A549 treated with CpdA at 1 μM for 4 hours (cell line): ENCODE results near the gene ITPRIPL2. TPM values are rescaled to one million over a fixed set of nuclear protein-coding genes. Genes with fewer than 3 reads are reported as not detected.

Source experiments
- total RNA-seq: library from RNA; stranded (reverse); fragments of 200-300 nt; extraction: Qiagen RNA extraction; gene quantifications from 5 replicates; pipeline ENCODE4 v1.2.3, GENCODE V29; 2022; ENCODE audit warnings: low read depth

Gene ITPRIPL2
- total RNA-seq: 11.9 to 18.2 TPM (median 14.5 TPM) in 5 replicates

GRCh38 chr16:19113577-19114358 lies at the start of gene ITPRIPL2:
TSS of gene ITPRIPL2 (plus strand) at chr16:19113964. CDS start at chr16:19114462, 498 bp downstream.

GRCh38 chr16:19067349-19068236 lies 46.2 kb upstream of the ITPRIPL2 start, which contains the start of gene COQ7:
TSS of gene COQ7 (plus strand) at chr16:19067614. CDS start at chr16:19067665, 51 bp downstream.

GRCh38 chr16:19167710-19168370 lies 54.1 kb downstream of the ITPRIPL2 start, which contains the start of gene SYT17:
TSS of gene SYT17 (plus strand) at chr16:19168240. CDS start at chr16:19168647, 407 bp downstream.

Other genes starting within 250 kb of the ITPRIPL2 start
- gene SMG1, start 187.6 kb upstream of the ITPRIPL2 start, total RNA-seq: 15.8 to 24.4 TPM (median 22.5 TPM) in 5 replicates
- 6.6 to 10.3 TPM (median 8.8 TPM) in 5 replicates for gene TMC7, start 130.0 kb upstream of the ITPRIPL2 start, total RNA-seq
- gene COQ7, start 46.4 kb upstream of the ITPRIPL2 start, total RNA-seq: 25.0 to 28.0 TPM (median 25.6 TPM) in 5 replicates
- 9.7 to 13.3 TPM (median 11.9 TPM) in 5 replicates for gene SYT17, start 54.3 kb downstream of the ITPRIPL2 start, total RNA-seq
- gene CLEC19A, start 171.8 kb downstream of the ITPRIPL2 start, total RNA-seq: 0.06 to 0.16 TPM (median 0.13 TPM) in 4 of 5 replicates, not detected in the other